Cardiac fibroblast (primary cell): ENCODE results near the gene MATN4.
"Not testable (repeated sequence)": the region's sequence is repeated elsewhere in the genome, so short reads cannot be mapped to it uniquely, and the experiment has no call there.

Experiments used
- DNase-seq, 2 donors: peaks; one replicate each; pipeline versions ENCODE4 v3.0.0 to v3.0.0-alpha.2; 2010; ENCODE audit warnings: low read depth in 2 of 2
- H3K4me3 ChIP-seq, 2 donors: replicated peaks in 1 of 2; 1 replicate in 1 of 2; 2 replicates in 1 of 2; pipeline ENCODE4 v1.5.1; 2011; ENCODE audit warnings: low read depth in 2 of 2, low read length in 2 of 2, mild to moderate bottlenecking in 2 of 2, moderate library complexity in 1 of 2
- TF ChIP-seq, protein P1 (sequence below): IDR thresholded peaks from one replicate; pipeline ENCODE4 v1.5.1; 2011; ENCODE audit warnings: low read depth, mild to moderate bottlenecking, low read length, inconsistent platforms

MATN4 gene, protein sequence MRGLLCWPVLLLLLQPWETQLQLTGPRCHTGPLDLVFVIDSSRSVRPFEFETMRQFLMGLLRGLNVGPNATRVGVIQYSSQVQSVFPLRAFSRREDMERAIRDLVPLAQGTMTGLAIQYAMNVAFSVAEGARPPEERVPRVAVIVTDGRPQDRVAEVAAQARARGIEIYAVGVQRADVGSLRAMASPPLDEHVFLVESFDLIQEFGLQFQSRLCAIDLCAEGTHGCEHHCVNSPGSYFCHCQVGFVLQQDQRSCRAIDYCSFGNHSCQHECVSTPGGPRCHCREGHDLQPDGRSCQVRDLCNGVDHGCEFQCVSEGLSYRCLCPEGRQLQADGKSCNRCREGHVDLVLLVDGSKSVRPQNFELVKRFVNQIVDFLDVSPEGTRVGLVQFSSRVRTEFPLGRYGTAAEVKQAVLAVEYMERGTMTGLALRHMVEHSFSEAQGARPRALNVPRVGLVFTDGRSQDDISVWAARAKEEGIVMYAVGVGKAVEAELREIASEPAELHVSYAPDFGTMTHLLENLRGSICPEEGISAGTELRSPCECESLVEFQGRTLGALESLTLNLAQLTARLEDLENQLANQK

DNA sequence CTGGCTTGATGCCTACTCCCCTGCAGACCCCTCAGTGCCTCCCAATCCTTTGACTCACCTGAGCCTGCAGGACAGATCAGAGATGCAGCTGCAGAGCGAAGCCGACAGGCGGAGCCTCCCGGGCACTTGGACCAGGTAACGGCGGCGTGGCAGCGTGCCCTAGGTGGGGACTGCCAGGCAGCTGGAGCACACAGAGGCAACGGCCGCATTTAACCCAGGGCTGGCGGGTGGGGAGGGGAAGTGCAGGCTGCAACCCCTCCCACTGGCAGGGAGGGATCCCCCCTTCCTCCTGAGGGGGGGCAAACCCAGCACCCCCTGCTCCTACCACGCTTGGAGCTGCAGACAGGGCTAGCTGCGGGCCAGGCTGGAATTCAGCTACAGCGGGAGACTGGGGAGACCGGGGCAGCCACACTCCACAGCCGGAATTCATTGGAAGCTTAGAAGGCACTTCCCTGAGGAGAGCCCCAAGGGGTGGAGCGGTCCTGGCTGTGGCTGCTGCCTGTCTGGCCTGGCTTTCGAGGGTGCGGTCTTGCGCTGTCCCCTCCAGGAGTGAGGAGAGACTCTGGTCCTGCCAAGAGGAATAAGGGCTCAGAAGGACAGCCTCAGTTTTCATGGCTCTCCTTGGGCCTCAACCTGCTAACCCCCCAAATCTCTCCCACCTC is at the start of gene MATN4:
MATN4 (minus strand) TSS at position 183 of the 662 bp plus-strand sequence. CDS start 2,717 bp downstream, outside the sequence.
- TF ChIP-seq, protein P1, sequence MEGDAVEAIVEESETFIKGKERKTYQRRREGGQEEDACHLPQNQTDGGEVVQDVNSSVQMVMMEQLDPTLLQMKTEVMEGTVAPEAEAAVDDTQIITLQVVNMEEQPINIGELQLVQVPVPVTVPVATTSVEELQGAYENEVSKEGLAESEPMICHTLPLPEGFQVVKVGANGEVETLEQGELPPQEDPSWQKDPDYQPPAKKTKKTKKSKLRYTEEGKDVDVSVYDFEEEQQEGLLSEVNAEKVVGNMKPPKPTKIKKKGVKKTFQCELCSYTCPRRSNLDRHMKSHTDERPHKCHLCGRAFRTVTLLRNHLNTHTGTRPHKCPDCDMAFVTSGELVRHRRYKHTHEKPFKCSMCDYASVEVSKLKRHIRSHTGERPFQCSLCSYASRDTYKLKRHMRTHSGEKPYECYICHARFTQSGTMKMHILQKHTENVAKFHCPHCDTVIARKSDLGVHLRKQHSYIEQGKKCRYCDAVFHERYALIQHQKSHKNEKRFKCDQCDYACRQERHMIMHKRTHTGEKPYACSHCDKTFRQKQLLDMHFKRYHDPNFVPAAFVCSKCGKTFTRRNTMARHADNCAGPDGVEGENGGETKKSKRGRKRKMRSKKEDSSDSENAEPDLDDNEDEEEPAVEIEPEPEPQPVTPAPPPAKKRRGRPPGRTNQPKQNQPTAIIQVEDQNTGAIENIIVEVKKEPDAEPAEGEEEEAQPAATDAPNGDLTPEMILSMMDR: no peak
- no peak within 1 kb of the TSS for H3K4me3 ChIP-seq
- DNase-seq: no peak

DNA sequence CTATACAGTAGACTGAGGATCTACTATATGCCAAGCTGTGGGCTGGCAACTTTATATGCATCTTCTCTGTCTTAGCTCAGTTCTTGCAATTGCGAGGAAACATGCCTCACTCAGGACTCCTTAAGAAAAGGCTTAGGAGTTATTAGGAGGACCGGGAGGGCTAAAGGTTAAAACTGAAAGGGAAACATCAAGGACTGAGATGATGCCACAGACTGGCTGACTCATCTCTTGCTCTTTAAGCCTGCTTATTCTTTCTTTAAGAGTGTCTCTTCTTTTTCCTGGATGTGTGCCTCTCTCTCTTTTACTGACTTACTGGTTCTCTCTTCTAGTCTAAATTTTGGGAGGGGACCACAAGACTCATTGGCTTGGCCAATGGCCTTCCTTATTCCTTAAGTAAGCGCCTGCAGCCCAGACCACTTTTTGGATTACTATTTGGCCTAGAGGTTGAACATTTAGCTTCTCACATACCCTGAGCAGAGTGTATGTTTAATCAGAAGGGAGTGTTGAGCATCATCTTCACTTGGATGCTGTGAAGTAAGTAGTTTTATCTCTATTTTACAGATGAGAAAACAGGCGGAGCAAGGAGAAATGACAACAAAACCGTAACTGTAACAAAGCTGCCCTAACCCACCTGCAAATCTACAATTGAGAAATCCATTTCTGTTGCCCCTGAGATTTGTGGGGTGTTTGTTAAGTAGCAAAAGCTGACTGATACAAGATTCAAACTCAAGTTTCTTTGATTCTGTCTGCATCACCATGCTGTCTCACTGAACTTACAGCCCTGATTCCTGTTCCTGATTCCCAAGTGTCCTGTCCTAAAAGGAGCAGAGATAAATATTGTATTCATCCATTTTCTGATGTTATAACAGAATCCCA is 47.3 kb upstream of the MATN4 start:
- TF ChIP-seq, protein P1: no peak
- peak; percentile 67 to 77 for DNase-seq
- no peak overlapping the region for H3K4me3 ChIP-seq

DNA sequence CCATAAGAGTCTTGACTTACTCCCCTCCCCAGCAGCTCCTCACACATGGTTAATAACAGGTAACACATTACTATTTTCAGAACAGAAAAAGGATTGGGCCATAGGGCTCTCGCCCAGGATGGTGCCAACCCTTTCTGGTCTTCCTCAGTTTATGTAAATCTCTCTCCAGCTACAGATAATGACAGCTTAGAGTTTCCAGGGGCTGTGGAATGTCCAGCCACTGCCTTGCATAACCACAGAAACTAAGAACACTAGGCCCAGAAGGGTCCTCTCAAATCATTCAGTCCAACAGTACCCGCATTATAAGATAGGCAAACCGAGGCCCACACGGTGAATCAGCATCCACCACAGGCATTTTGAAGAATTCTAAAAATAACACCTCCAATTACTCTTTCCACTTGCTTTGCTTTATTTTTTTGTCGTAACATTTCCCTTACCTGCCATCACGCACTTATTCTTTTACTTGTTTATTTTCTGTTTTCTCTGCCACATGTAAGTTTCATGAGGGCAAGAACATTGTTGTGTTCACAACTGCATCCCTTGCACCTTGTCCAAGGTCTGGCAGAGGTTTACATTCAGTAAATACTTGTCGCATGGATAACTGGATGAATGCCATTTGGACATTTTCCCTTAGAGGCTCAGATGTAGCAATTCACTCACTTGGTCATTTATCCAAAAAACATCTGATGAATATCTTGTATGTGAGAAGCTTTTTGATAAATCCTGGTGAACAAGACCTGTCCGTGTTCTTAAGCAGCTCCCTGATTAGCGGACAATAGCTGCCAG is 46.5 kb upstream of the MATN4 start:
- TF ChIP-seq, protein P1: no peak
- H3K4me3 ChIP-seq: no peak overlapping the region

DNA sequence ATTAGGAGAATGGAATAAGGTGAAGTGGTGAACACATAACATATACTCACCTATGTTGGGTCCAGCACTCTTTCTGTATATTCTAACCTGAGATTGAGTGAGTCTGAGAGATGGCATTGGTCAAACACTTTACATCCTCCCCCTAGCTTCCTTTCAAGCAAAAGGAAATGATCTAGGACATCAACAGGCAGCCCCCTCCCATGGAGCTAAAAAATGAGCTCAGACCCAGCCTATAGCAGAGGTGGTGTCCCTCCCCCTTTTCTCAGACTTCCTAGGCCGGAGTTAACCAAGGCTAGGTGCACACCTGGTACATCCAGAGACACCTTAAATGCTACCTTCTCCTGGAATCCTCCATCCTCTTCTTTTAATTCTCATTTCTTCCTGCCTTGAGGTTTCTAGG is 45.6 kb upstream of the MATN4 start:
- TF ChIP-seq, protein P1: no peak
- H3K4me3 ChIP-seq: no peak overlapping the region
- no peak for DNase-seq

More for the DNA sequence above, 46.5 kb upstream of the MATN4 start:
- DNase-seq: peak; percentile 36 to 56

DNA sequence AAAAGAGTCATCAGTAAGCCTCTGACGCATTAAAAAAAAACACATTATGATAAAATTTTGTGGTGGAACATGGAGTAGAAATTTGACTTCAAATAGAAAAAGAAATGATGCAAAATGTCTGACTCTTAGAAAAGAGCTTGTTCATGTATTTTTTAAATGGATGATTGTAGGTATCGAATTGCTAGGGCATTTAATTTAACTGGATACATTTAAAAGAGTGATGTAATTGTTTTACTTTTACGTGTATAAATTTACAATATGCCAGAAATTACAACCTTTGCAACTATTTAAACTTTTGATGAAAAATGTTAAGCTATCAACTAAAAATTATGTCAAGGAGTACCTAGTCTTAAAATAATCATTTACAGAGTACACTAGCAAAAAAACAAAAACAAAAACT is 44.6 kb upstream of the MATN4 start:
- TF ChIP-seq, protein P1: no peak
- DNase-seq: no peak
- H3K4me3 ChIP-seq: no peak overlapping the region

DNA sequence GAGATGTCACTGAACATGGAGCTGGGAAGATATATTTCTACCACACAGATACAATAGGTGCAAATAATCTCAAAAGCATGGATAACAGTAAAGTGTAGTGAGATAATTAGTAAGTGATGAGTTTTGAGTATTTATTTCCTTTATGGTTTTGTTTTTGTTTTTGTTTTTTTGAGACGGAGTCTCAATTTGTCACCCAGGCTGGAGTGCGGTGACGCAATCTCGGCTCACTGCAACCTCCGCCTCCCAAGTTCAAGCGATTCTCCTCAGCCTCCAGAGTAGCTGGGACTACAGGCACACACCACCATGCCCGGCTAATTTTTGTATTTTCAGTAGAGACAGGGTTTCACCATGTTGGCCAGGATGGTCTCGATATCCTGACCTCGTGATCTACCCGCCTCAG is 42.7 kb upstream of the MATN4 start:
- not testable (repeated sequence) for DNase-seq

More for the DNA sequence above, 42.7 kb upstream of the MATN4 start:
- H3K4me3 ChIP-seq: not testable (repeated sequence)
